Lower lobe of right lung (tissue), 2 donors: ENCODE data around the gene IBA57. TPM values are rescaled to one million over a fixed set of nuclear protein-coding genes. Genes with fewer than 3 reads are reported as not detected.

Experiments used
- ATAC-seq, 2 donors: fragments of 200-7000 bp; cut with Tn5 transposase; one replicate each; pipeline ENCODE4 v1.9.1; 2020 to 2022; ENCODE audit warnings: mild to moderate bottlenecking in 2 of 2, moderate library complexity in 2 of 2
- DNase-seq: peaks from one replicate; pipeline ENCODE4 v3.0.0-alpha.2; 2020
- H3K27ac ChIP-seq: fragments of 200-600 bp; one replicate; pipeline ENCODE4 v1.8.0; 2022
- H3K27me3 ChIP-seq: fragments of 200-600 bp; one replicate; pipeline ENCODE4 v1.8.0; 2022; ENCODE audit warnings: low read depth
- H3K36me3 ChIP-seq: fragments of 200-600 bp; one replicate; pipeline ENCODE4 v1.8.0; 2022; ENCODE audit warnings: mild to moderate bottlenecking
- H3K4me1 ChIP-seq: fragments of 200-600 bp; one replicate; pipeline ENCODE4 v1.8.0; 2022
- H3K4me3 ChIP-seq: fragments of 200-600 bp; one replicate; pipeline ENCODE4 v1.8.0; 2022; ENCODE audit warnings: mild to moderate bottlenecking
- H3K9me3 ChIP-seq: fragments of 200-600 bp; one replicate; pipeline ENCODE4 v1.8.0; 2022
- CTCF ChIP-seq: fragments of 200-600 bp; IDR thresholded peaks from one replicate; pipeline ENCODE4 v1.8.0; 2022; ENCODE audit warnings: antibody characterized with exemption, mild to moderate bottlenecking
- intact Hi-C: fragments of 100-400 bp; cut with DNase I; formaldehyde crosslinking; loops from one replicate; pipeline ENCODE4 v1.11.0; 2022
- total RNA-seq: library from RNA; stranded (reverse); fragmentation: NEBNext Ultra II Directional; extraction: Animal tissue kit (Norgen Biotek cat#: 25700); gene quantifications from one replicate; pipeline ENCODE4 v1.2.1, GENCODE V29; 2021
- donor health status: DM: no; HTN: yes; CAD: no; lungs with severe emphysema.

IBA57 gene
- total RNA-seq, 1 donor from 2014 or later, result 10.7 TPM

DNA sequence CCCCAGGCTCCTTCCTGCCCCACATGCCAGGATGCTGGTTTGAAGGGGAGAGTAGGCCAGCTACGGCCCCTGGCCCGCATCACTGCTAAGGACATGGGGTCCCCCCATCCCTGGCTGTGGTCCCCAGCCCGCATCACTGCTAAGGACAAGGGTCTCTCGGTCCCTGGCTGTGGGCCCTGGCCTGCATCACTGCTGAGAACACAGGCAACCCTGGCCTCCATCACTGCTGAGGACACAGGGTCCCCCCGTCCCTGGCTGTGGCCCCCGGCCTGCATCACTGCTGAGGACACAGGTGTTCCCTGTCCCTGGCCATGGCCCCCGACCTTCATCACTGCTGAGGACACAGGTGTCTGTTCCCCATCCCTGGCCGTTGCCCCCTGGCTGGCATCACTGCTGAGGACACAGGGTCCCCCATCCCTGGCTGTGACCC is 41.8 kb downstream of the IBA57 start:
- no peak for TF ChIP-seq CTCF
- peaks cover 18% of the 10 kb centered on the region for H3K27me3 ChIP-seq
- peak; percentile 3 for ATAC-seq
- intact Hi-C loops, result no loop called here
- no peak overlapping the region for H3K27ac ChIP-seq
- no peaks in the 10 kb centered on the region for H3K9me3 ChIP-seq
- peaks cover under 1% of the 10 kb centered on the region for H3K4me1 ChIP-seq
- H3K4me3 ChIP-seq, result no peak overlapping the region
- H3K36me3 ChIP-seq, result no peaks in the 10 kb centered on the region
- peak; percentile 43 for DNase-seq

GRCh38 chr1:228207851-228208821 is 42.5 kb downstream of the IBA57 start, which contains the start of gene OBSCN:
TSS of gene OBSCN (plus strand) at chr1:228208044. CDS start at chr1:228211784, 3,740 bp downstream.
- TF ChIP-seq CTCF, result no peak
- DNase-seq (no peak), ATAC-seq (peak in 1 of 2 donors; percentile 1)
- intact Hi-C loops, result no loop called here
- Histone ChIP-seq H3K4me3 (peak within 1 kb of the TSS; percentile 34), H3K4me1 (peaks cover 3% of the 10 kb centered on the region), H3K27ac (no peak within 1 kb of the TSS), H3K27me3 (peaks cover 18% of the 10 kb centered on the region), H3K9me3 (no peaks in the 10 kb centered on the region), H3K36me3 (no peaks in the 10 kb centered on the region)

DNA sequence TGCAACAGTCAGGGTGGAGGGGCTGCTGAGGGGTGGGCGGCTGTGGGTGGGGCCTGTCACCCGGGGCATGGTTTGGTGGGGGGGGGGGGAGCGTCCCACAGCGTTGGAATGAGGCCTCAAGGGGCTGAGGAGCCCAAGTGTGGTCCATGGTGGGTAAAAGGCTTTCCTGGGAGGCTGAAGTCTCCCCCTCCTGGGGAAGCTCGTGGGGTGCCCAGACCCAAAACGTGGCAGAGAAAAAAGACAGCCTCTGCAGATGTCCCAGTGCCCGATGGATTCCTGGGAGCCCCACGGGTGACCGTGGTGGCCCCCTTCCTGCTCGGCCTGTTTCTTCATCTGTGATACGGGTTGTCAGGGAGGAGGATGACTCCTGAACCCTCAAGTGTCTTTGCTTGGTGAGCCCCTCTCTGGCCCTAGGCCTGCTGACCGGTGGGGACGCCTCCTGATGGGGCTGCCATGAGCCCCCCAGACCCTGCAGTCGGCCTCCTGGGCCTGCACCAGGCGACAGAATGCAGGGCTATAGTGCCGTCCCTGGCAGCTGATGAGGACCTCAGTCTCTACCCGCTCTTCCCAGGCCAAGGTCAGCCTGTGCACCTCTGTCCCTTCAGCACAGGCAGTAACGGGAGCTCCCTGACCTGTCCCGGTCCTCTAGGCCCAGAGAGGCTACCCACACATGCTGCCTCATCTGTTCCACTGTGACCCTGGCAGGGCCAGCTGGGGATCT is 43.4 kb downstream of the IBA57 start:
- Histone ChIP-seq H3K4me3 (no peak overlapping the region), H3K27me3 (peaks cover 18% of the 10 kb centered on the region), H3K27ac (no peak overlapping the region), H3K4me1 (peaks cover 5% of the 10 kb centered on the region), H3K9me3 (no peaks in the 10 kb centered on the region), H3K36me3 (no peaks in the 10 kb centered on the region)
- no peak for DNase-seq
- intact Hi-C loops, result no loop called here
- no peak for ATAC-seq
- no peak for TF ChIP-seq CTCF

DNA sequence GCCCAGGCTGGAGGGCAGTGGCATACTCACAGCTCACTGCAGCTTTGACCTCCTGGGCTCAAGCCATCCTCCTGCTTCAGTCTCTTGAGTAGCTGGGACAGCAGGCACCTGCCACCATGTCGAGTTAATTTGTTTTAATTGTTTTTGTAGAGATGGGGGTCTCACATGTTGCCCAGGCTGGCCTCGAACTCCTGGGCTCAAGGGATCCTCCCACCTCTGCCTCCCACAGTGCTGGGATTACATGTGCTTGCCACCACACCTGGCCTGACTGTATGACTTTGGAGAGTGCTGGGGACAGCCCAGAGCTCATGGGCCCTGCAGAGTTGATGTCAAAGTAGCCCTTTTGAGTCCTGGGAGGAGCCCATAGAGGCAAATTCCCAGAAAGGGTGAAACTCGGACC is 44.1 kb downstream of the IBA57 start:
- ATAC-seq (no peak), DNase-seq (no peak)
- peaks cover 18% of the 10 kb centered on the region for H3K27me3 ChIP-seq
- TF ChIP-seq CTCF, result no peak
- no peak overlapping the region for H3K4me3 ChIP-seq
- H3K36me3 ChIP-seq, result no peaks in the 10 kb centered on the region
- no peak overlapping the region for H3K27ac ChIP-seq
- H3K4me1 ChIP-seq, result peaks cover 8% of the 10 kb centered on the region
- intact Hi-C loops, result no loop called here
- no peaks in the 10 kb centered on the region for H3K9me3 ChIP-seq

DNA sequence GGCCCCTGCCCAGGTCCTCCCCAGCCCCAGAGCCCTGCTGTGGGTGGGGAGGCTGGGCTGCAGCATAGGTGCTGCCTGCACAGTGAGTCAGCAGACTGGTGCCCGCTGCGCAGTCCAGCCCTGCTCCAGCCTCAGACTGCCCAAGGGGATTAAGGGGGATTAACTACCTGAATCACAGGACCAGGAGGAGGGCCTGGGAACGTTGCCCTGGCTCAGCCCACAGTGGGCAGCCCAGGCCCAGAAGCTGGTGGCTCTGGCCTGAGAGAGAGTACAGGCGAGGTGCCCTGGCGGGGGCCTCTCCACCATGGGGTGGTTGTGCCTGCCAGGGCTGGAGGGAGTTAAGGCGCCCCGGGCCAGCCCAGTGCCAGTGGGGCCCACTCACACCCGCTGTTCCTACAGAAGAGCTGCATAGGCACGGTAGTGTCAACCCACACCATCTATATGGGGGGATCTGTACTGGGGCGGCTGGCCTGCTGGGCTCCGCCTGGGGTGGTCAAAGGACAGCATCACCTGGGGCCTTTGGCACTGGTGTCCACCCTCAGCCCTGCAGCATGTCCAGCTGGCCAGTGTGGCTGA is 44.6 kb downstream of the IBA57 start:
- no peaks in the 10 kb centered on the region for H3K36me3 ChIP-seq
- DNase-seq, result no peak
- H3K4me1 ChIP-seq, result peaks cover 8% of the 10 kb centered on the region
- no peak overlapping the region for H3K27ac ChIP-seq
- no peak for ATAC-seq
- no peak overlapping the region for H3K4me3 ChIP-seq
- no peak for TF ChIP-seq CTCF
- peaks cover 18% of the 10 kb centered on the region for H3K27me3 ChIP-seq
- intact Hi-C loops, result no loop called here
- no peaks in the 10 kb centered on the region for H3K9me3 ChIP-seq
